Activated CD4-positive, alpha-beta T cell treated with anti-CD3 and anti-CD28 coated beads for 48 hours (primary cell): ENCODE results near the gene EFCAB11.
A peak's percentile ranks its signal among the peaks of the same experiment; 100 is the strongest.
"Not testable (repeated sequence)": the region's sequence is repeated elsewhere in the genome, so short reads cannot be mapped to it uniquely, and the experiment has no call there.

Experiments
- DNase-seq: peaks from one replicate; pipeline ENCODE4 v3.0.0-alpha.2; 2020

The EFCAB11 gene

DNA sequence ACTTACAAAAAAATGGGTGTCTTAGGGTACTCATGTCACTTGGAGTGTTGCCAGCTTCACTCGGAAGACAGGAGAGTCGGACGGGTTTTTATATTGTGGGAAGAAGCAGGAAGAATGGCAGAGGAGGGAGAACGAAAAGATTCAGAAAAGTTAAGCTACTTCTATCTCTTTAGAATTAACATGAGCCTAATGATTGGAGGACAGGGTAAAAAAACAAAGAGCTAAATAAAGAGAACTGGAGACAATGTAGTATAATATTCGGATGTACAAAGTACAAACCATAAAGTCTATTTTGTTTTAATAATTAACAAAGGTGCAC lies 43.9 kb downstream of the EFCAB11 start:
- no peak for DNase-seq

GRCh38 chr14:89909586-89909985 lies 44.9 kb downstream of the EFCAB11 start:
- no peak for DNase-seq

GRCh38 chr14:89908712-89909450 lies 45.6 kb downstream of the EFCAB11 start:
- DNase-seq: no peak

DNA sequence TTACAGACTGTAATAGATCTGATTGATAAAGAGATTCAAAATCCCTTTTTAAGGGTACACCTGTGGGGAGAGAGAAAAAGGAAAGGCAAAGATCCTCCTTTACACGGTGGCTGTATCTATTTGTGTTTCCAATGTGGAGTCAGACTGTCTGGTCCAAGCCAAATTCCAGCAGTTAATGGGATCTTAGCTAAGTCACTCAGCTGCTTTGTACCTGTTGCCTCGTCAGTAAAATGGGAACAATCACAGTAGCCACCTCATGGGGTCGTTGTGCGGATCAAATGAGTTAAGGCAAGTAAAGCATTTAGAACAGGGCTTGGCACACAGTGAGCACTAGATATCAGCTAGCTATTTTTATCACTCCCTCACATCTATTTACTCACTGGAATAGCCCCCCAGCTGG lies 46.9 kb downstream of the EFCAB11 start:
- DNase-seq: no peak

- DNase-seq: no peak
Measured at GRCh38 chr14:89906000-89906399, 48.5 kb downstream of the EFCAB11 start.

- DNase-seq: no peak
Measured at GRCh38 chr14:89903340-89903952, 51.1 kb downstream of the EFCAB11 start.

DNA sequence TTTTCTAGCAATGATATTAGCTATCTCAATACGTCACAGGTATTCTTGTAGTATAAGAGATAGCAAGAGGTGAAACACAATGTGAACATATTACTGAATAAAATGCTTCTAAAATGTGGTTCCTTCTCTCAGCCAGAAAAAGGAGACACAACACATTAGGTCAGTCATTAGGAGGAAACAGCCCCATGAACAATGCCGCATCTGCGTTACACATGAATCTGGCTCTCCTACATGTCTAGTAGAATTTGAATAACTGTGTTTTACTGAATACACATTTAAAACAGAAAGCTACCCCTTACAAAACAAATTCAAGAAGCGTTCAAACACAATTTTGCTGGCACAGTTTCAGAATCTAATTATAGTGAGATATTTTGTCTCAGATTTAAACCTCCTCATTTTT lies 51.6 kb downstream of the EFCAB11 start:
- no peak for DNase-seq

DNA sequence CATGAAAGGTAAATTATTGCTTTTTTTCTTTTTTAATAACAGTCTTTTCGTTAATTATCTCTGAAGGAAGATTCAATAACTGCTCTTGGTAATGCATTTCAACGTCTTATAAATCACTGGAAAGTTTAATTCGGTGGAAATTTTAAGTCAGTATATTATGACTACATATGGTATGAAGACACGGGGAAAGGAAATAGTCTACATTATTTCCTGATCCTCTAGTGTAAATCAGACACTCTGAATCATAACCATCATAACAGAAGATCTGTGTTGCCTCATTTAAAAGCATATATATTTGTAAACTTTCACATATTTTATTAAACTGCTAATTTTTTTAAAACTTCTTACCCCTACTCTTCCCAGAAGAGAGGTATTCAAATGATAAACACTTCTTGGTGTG lies 53.7 kb downstream of the EFCAB11 start:
- no peak for DNase-seq

DNA sequence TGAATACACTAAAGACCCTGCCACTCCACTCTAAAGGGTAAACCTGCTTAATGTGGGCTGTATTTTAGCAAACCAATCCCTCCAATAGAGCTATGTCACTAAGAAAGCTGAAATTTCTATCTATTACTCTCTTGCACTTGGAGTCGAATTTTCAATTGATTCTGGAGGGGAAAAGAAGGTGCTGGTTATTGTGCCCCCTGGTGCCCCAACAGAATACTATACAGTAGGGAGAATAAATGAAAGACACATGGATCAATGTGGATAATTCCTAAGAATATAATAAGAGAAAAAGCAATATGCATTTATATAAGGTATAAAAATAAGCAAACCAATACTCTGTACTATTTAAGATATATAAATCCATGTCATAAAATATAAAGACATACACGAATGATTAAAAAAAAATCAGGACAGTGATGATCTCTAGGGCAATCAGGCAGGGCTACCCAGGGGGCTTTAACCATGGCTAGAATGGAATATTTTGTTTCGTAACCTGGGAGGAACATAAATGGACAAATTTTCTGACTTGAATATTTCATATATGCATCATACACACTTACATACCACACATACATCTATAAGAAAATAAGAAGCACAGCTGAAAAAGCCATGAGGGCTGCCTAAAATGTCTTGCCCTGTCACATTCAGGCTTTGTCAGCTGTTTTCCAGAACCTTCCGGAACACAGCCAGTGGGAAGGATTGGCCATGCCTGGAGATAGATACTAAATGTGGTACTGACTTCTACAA lies 54.4 kb downstream of the EFCAB11 start:
- peak; percentile 17 for DNase-seq

DNA sequence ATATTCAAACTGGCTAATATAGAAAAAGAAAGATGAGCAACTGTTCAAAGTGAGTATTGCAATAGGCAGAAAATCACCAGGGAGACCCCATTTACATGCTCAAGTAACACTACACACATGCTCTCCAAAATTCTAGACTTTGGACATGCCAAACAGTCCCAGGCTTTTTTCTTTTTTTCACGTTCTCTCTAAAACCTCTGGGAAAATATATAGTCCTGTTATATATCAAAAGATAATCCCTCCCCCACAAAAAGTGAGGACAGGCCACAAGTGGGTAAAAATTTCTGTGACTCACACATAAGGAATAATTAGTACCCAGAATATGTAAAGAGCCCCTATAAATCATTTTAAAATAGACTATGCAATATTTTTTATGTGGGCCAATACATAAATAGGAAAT lies 55.2 kb downstream of the EFCAB11 start:
- no peak for DNase-seq

DNA sequence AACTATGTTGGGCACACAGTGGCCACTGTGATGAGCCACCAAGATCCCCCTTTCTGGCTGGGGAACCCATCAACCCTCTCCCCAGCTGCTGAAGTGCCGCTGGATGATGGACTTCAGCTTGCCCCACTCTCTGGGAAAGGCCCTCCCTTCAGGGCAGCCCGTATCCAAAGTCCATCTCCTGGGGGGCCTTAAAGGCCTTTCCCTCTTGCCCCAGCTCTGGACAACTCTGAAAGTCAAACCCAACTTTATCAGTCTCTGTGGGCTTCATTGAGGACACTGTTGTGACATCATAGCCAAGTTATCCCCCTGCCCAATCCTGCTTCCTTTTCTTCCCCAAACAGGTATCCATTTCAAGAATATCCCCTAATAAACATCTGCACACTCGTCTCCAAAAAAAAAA lies 61.1 kb downstream of the EFCAB11 start:
- not testable (repeated sequence) for DNase-seq

DNA sequence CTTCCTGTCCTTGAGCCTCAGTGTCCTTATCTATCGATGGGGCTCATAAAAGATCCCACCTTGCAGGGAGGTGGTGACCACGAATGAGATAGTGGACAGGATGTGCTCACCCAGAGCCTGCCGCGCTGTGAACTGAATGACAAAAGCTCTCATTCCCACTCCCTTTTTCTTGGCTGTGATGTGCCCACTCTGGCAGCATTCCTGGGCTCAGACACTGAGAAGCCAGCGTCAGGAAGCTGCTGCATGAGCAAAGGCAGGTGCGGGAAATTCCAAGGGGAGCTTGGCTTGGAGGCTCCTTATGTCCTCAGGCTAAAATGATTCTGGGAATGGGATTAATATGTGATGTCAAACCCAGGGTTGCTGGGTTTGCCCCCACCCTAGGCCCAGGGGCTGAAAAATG lies 61.6 kb downstream of the EFCAB11 start:
- DNase-seq: no peak

DNA sequence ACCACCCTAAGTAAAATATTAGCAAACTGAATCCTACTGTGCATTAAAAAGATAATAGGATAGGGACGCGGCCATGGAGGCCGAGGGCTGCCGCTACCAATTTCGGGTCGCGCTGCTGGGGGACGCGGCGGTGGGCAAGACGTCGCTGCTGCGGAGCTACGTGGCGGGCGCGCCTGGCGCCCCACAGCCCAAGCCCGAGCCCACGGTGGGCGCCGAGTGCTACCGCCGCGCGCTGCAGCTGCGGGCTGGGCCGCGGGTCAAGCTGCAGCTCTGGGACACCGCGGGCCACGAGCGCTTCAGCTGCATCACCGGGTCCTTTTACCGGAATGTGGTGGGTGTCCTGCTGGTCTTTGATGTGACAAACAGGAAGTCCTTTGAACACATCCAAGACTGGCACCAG lies 62.8 kb downstream of the EFCAB11 start:
- DNase-seq: not testable (repeated sequence)

- DNase-seq: no peak
Measured at GRCh38 chr14:89891055-89891454, 63.5 kb downstream of the EFCAB11 start.

GRCh38 chr14:89890589-89890988 lies 63.9 kb downstream of the EFCAB11 start:
- no peak for DNase-seq

DNA sequence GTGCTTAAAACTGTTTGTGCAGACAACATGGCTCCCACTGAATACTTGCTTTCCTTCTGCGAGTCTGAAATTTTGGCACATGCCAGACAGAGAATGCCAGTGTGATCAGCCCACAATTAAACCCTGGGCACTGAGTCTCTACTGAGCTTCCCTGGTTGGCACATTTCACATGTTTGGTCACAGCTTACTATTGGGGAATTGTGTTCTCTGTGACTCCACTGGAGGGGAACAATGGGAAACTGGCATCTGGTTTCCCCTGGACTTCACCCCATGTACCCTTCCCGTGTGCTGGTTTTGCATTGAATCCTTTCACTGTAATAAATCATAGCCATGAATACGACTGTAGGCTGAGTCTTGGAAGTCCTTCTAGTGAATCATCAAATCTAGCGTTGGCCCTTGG lies 64.9 kb downstream of the EFCAB11 start:
- DNase-seq: no peak

- no peak for DNase-seq
Measured at GRCh38 chr14:89884761-89885160, 69.8 kb downstream of the EFCAB11 start.

DNA sequence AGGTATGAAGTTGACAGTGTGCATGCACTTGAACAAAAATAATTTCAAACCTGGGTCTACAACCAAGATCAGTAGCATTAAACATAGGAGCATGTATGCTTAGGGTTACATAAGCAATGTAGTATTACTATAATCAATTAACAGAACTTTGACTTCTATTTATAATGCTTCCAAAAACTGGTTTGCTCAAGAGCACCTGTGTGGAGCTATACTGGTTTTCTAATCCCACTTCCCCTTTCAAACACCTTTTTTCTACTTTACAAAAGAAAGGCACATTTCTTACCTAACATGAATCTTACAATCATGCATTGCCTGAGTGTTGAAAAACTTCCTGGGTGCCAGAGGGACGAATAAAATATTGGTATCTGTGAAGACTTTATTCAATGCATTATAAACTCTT lies 72.7 kb downstream of the EFCAB11 start:
- no peak for DNase-seq

DNA sequence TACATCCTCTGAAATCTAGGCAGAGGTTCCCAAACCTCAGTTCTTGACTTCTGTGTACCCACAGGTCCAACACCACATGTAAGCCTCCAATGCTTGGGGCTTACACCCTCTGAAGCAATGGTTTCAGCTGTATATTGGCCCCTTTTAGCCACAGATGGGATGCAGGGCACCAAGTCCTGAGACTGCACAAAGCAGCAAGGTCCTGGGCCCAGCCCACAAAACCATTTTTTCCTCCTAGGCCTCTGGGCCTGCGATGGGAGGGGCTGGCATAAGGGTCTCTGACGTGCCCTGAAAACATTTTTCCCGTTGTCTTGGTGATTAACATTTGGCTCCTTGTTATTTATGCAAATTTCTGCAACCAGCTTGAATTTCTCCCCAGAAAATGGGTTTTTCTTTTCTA lies 80.4 kb downstream of the EFCAB11 start:
- DNase-seq: not testable (repeated sequence)

DNA sequence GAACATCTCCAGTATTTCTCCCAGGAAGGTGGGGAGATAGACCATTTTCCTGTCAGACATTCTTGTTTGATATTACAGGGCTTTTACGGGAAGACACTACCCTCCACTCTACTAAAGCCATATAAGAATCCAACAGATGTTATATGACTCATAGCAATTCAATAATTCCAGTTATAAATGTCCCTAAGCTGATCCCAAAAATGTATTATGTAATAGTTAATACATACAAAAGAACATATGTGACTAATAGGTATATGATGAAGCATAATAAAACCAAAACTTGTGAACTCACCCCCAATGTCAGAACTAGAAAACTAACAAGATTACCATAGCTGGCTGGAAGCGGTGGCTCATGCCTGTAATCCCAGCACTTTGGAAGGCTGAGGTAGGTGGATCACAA lies 84.2 kb downstream of the EFCAB11 start:
- DNase-seq: peak; percentile 5

DNA sequence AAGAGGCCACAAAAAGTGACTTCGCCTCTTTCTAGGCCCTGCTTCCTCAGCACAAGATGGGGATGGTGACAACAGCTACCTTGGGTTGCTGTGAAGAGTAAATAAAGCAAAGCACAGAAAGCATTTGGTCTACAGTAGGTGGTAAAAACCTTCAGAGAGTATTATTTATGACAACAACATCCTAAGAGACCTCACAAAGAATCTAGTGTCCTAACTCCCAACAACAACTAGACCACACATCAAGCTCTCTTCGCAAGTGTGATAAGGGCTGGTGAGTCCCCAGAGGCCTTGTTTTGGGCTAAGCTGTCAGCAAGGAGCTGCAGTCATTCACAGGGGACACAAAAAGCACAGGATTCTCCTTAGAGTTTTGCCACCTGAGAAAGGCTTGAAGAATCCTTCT lies 84.9 kb downstream of the EFCAB11 start:
- no peak for DNase-seq

DNA sequence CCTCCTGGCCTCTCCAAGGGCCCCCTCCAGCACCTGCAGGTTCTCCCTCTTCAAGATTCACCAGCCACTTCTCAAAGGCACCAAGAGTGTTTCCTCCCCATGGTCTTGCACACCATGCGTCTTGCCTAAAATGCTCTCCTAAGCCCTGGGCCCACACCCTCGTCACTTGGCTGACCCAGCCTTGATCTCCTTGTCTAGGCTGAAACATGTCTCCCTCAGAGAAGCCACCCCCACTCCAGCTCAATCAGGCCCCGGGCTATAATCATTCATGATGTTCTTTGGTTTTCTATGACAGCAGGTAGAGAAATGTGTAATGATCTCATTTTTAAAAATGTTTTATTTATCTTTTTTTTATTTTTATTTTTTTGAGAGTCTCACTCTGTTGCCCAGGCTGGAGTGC lies 88.1 kb downstream of the EFCAB11 start:
- no peak for DNase-seq

DNA sequence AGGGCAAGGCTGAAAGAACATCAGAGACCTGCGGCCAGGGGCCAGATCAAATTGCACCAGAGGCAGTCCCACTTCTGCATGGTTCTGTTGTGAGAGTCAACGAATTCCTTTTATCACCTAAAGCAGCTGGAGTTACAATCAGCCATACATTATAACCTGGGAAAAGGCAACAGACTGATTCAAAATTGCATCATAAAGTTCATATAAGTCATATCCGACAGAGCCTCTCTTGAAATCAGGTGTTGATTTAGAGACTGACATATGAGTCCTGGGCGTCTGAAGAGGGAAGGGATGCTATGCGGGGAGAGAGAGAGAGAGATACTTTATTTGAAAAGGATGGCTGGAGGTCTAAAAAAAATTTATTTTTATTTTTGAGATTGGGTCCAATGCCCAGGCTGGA lies 89.4 kb downstream of the EFCAB11 start:
- DNase-seq: no peak

DNA sequence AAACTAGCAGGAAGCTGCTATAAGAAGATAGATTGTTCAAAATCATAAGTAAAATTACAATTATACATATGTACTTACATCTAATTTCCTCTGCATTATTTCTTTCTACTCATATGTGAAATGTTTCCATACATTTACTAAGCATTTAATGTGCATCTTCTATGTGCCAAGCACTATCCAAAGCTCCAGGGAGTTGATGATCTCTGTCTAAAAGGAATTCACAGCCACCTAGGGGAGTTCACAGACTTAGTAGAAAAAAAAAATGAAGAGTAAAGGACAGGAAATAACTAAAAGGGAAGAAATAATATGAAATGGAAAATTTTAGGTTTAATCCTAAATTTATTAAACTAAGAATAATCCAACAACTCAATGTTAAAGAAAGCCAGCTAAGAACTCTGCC lies 91.7 kb downstream of the EFCAB11 start:
- DNase-seq: no peak
